Limb (tissue), 2 donors: ENCODE measurements around the gene LRRC28.
A peak's percentile ranks its signal among the peaks of the same experiment; 100 is the strongest.

Experiments used
- DNase-seq, 2 donors: peaks; one replicate each; pipeline ENCODE4 v3.0.0-alpha.2; 2016; ENCODE audit errors: extremely low spot score in 2 of 2

The LRRC28 gene

GRCh38 chr15:99341786-99342185 is 90.5 kb downstream of the LRRC28 start:
- DNase-seq, result no peak

GRCh38 chr15:99343208-99343607 is 91.9 kb downstream of the LRRC28 start:
- no peak for DNase-seq

- no peak for DNase-seq
These were observed 92.7 kb downstream of the LRRC28 start for GRCh38 chr15:99343881-99344551.

GRCh38 chr15:99344639-99345038 is 93.4 kb downstream of the LRRC28 start:
- DNase-seq, result no peak

- no peak for DNase-seq
These were observed 94.0 kb downstream of the LRRC28 start for GRCh38 chr15:99345242-99345641.

GRCh38 chr15:99345832-99346462 is 94.7 kb downstream of the LRRC28 start:
- no peak for DNase-seq

- no peak for DNase-seq
These were observed 96.3 kb downstream of the LRRC28 start for GRCh38 chr15:99347574-99347973.

GRCh38 chr15:99348412-99348811 is 97.1 kb downstream of the LRRC28 start:
- no peak for DNase-seq

GRCh38 chr15:99350408-99350807 is 99.1 kb downstream of the LRRC28 start:
- no peak for DNase-seq

- DNase-seq, result no peak
These were observed 108.5 kb downstream of the LRRC28 start for GRCh38 chr15:99359769-99360168.

- DNase-seq, result no peak
These were observed 110.4 kb downstream of the LRRC28 start for GRCh38 chr15:99361545-99362185.

- peak in 1 of 2 donors; percentile 31 for DNase-seq
These were observed 114.0 kb downstream of the LRRC28 start for GRCh38 chr15:99365242-99365641.

GRCh38 chr15:99366013-99366412 is 114.7 kb downstream of the LRRC28 start:
- no peak for DNase-seq

GRCh38 chr15:99368743-99369142 is 117.5 kb downstream of the LRRC28 start:
- DNase-seq, result no peak

GRCh38 chr15:99369196-99369595 is 117.9 kb downstream of the LRRC28 start:
- DNase-seq, result no peak

- DNase-seq, result no peak
These were observed 120.2 kb downstream of the LRRC28 start for GRCh38 chr15:99371180-99372103.

- DNase-seq, result no peak
These were observed 133.9 kb downstream of the LRRC28 start for GRCh38 chr15:99385005-99385669.

GRCh38 chr15:99385865-99386264 is 134.6 kb downstream of the LRRC28 start:
- DNase-seq, result no peak

GRCh38 chr15:99386391-99386790 is 135.1 kb downstream of the LRRC28 start:
- DNase-seq, result no peak

- DNase-seq, result no peak
These were observed 136.3 kb downstream of the LRRC28 start for GRCh38 chr15:99387421-99388168.
